ENCODE results near the gene DLL1.

DNA sequence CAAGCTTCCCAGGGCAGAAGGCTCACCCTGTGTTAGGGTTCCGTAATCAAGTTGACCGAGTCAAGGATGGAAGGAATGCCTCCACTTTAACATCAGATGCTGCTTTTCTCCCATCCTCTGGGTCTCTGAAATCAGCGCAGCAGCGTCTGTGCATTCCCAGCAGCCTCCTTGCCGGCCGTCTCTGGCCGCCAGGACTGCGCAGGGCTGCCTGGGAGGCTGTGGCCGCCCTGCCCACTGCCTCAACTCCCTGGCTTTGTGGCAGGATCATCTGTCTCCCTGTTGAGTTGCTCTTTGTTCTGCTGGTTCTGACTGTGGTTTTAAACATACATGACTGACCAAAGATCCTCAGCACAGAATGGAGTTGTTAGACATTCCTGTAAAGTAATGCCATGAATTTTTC lies 56.5 kb downstream of the DLL1 start:
- TF ChIP-seq, protein P1, sequence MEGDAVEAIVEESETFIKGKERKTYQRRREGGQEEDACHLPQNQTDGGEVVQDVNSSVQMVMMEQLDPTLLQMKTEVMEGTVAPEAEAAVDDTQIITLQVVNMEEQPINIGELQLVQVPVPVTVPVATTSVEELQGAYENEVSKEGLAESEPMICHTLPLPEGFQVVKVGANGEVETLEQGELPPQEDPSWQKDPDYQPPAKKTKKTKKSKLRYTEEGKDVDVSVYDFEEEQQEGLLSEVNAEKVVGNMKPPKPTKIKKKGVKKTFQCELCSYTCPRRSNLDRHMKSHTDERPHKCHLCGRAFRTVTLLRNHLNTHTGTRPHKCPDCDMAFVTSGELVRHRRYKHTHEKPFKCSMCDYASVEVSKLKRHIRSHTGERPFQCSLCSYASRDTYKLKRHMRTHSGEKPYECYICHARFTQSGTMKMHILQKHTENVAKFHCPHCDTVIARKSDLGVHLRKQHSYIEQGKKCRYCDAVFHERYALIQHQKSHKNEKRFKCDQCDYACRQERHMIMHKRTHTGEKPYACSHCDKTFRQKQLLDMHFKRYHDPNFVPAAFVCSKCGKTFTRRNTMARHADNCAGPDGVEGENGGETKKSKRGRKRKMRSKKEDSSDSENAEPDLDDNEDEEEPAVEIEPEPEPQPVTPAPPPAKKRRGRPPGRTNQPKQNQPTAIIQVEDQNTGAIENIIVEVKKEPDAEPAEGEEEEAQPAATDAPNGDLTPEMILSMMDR (IDR thresholded peaks at IDR 0.05) = no peak
- TF ChIP-seq POLR2A (IDR thresholded peaks at IDR 0.05) = no peak
